SK-N-SH (cell line): ENCODE data around the gene TSHZ2. TPM values are rescaled to one million over a fixed set of nuclear protein-coding genes. Genes with fewer than 3 reads are reported as not detected.

Experiments
- CTCF ChIA-PET: fragments of 300-600, 350-600 bp; formaldehyde crosslinking; extraction: SDS; loops from one replicate; lab custom pipeline; 2021; lab: Yijun Ruan, JAX
- POLR2A ChIA-PET: fragments of 350-600 bp; sonication (Branson Sonifier 250); formaldehyde crosslinking; extraction: SDS; loops from one replicate; lab custom pipeline; 2020; ENCODE audit warnings: antibody characterized with exemption, inconsistent platforms; lab: Yijun Ruan, JAX
- DNase-seq: peaks from one replicate; pipeline ENCODE4 v3.0.0; 2012
- H2AFZ ChIP-seq: fragments of 200-600 bp; sonication (generic); 2 replicates; pipeline ENCODE4 v1.8.1; 2016; ENCODE audit warnings: antibody characterized with exemption, mild to moderate bottlenecking, low read depth
- H3F3A ChIP-seq: fragments of 200-600 bp; sonication (generic); replicated peaks from 2 replicates; pipeline ENCODE3; 2016; ENCODE audit warnings: antibody characterized with exemption, mild to moderate bottlenecking; ENCODE audit not compliant: insufficient read depth
- H3K27ac ChIP-seq, 2 experiments: fragments of 200-500 bp in 1 of 2; fragments of 200-600 bp in 1 of 2; sonication (Bioruptor generic) in 1 of 2; sonication (generic), shearing (Covaris generic) in 1 of 2; 2 replicates each; pipeline versions ENCODE4 v1.5.1 to v1.6.1; 2014 to 2016; ENCODE audit warnings: low read depth in 2 of 2, inconsistent platforms in 1 of 2, low read length in 1 of 2, mild to moderate bottlenecking in 1 of 2, mixed read lengths in 1 of 2
- H3K27me3 ChIP-seq: fragments of 200-600 bp; sonication (generic), shearing (Covaris generic); 2 replicates; pipeline ENCODE4 v1.6.1; 2016; ENCODE audit warnings: mixed run types; ENCODE audit not compliant: insufficient read depth
- H3K36me3 ChIP-seq, 2 experiments: fragments of 200-500 bp in 1 of 2; fragments of 200-600 bp in 1 of 2; sonication (Bioruptor generic) in 1 of 2; sonication (generic) in 1 of 2; replicated peaks in 1 of 2; 2 replicates each; pipeline versions ENCODE3 to v1.5.1; 2014 to 2016; ENCODE audit warnings: low read length in 1 of 2, mild to moderate bottlenecking in 1 of 2; ENCODE audit not compliant: insufficient read depth in 2 of 2, control insufficient read depth in 1 of 2
- H3K4me1 ChIP-seq, 2 experiments: fragments of 200-500 bp in 1 of 2; fragments of 200-600 bp in 1 of 2; sonication (Bioruptor generic) in 1 of 2; sonication (generic), shearing (Covaris generic) in 1 of 2; 2 replicates each; pipeline versions ENCODE4 v1.5.1 to v1.6.1; 2014 to 2016; ENCODE audit warnings: low read depth in 1 of 2, low read length in 1 of 2, mixed run types in 1 of 2; ENCODE audit not compliant: insufficient read depth in 2 of 2, control insufficient read depth in 1 of 2
- H3K4me2 ChIP-seq: fragments of 200-600 bp; sonication (generic), shearing (Covaris generic); 2 replicates; pipeline ENCODE4 v1.6.1; 2017; ENCODE audit warnings: mixed run types
- H3K4me3 ChIP-seq, 2 experiments: fragments of 200-500 bp in 1 of 2; fragments of 200-600 bp in 1 of 2; sonication (Bioruptor generic) in 1 of 2; sonication (generic), shearing (Covaris generic) in 1 of 2; 2 replicates each; pipeline versions ENCODE4 v1.5.1 to v1.8.1; 2014 to 2016; ENCODE audit warnings: low read depth in 2 of 2, inconsistent platforms in 1 of 2, low read length in 1 of 2, mild to moderate bottlenecking in 1 of 2, mixed read lengths in 1 of 2, moderate library complexity in 1 of 2
- H3K79me2 ChIP-seq: fragments of 200-600 bp; sonication (generic); 2 replicates; pipeline ENCODE4 v1.8.1; 2017; ENCODE audit warnings: mild to moderate bottlenecking; ENCODE audit not compliant: insufficient read depth
- H3K9ac ChIP-seq: fragments of 200-600 bp; sonication (generic); 2 replicates; pipeline ENCODE4 v1.6.1; 2017; ENCODE audit warnings: mixed run types
- H3K9me2 ChIP-seq: fragments of 200-600 bp; sonication (generic); 2 replicates; pipeline ENCODE4 v1.6.1; 2017; ENCODE audit warnings: mixed run types
- H3K9me3 ChIP-seq: fragments of 200-600 bp; sonication (generic); 2 replicates; pipeline ENCODE4 v1.6.1; 2017; ENCODE audit warnings: mixed run types, mild to moderate bottlenecking, moderate library complexity
- H4K20me1 ChIP-seq: fragments of 200-600 bp; sonication (generic); 2 replicates; pipeline ENCODE4 v1.6.1; 2017; ENCODE audit warnings: mild to moderate bottlenecking, mixed run types; ENCODE audit not compliant: insufficient read depth
- CHD2 ChIP-seq: fragments of 150-350 bp; IDR thresholded peaks from 2 replicates; pipeline ENCODE4 v1.6.1; 2018; ENCODE audit warnings: low read length; ENCODE audit not compliant: partially characterized antibody
- EP300 ChIP-seq, 2 experiments: IDR thresholded peaks; 2 replicates each; pipeline versions ENCODE4 v1.4.0 to v1.6.1; 2012; ENCODE audit warnings: borderline replicate concordance in 1 of 2, low read depth in 1 of 2, low read length in 1 of 2
- EZH2phosphoT487 ChIP-seq: fragments of 200-600 bp; sonication (generic); IDR thresholded peaks from 2 replicates; pipeline ENCODE4 v1.6.1; 2017; ENCODE audit warnings: low read depth, mixed run types, mild to moderate bottlenecking, antibody characterized with exemption, moderate library complexity, borderline replicate concordance
- FOXJ3 ChIP-seq: sonication (generic); formaldehyde crosslinking; IDR thresholded peaks from 2 replicates; pipeline ENCODE4 v1.5.1; 2020; ENCODE audit warnings: mild to moderate bottlenecking, missing genetic modification reagents
- JUND ChIP-seq: IDR thresholded peaks from 2 replicates; pipeline ENCODE4 v1.4.0; 2012
- POLR2AphosphoS5 ChIP-seq: IDR thresholded peaks from 2 replicates; pipeline ENCODE4 v1.6.1; 2012; ENCODE audit warnings: low read depth, low read length
- RAD21 ChIP-seq: IDR thresholded peaks from 2 replicates; pipeline ENCODE4 v1.6.1; 2012; ENCODE audit warnings: mild to moderate bottlenecking, low read length
- SIN3A ChIP-seq: IDR thresholded peaks from 2 replicates; pipeline ENCODE4 v1.6.1; 2012; ENCODE audit warnings: low read depth, mild to moderate bottlenecking, low read length, moderate library complexity, borderline replicate concordance
- SMC3 ChIP-seq: IDR thresholded peaks from 2 replicates; pipeline ENCODE4 v1.6.1; 2012; ENCODE audit warnings: low read depth, low read length, improper control_type of control experiment
- TAF1 ChIP-seq: IDR thresholded peaks from 2 replicates; pipeline ENCODE4 v1.6.1; 2012; ENCODE audit warnings: low read depth, mild to moderate bottlenecking, low read length, moderate library complexity, borderline replicate concordance
- YY1 ChIP-seq: IDR thresholded peaks from 2 replicates; pipeline ENCODE4 v1.4.0; 2012; ENCODE audit warnings: low read depth, mild to moderate bottlenecking
- WGBS: methylation state at CpG from one replicate; pipeline ENCODE4 v1.1.6; 2017; ENCODE audit warnings: low lambda C conversion rate; 5-methylcytosine and 5-hydroxymethylcytosine counted together
- polyA plus RNA-seq, 3 experiments: library from polyadenylated mRNA; depleted of rRNA; stranded (reverse); fragments of >200 nt; gene quantifications; 2 replicates each; pipeline ENCODE4 v1.2.3, GENCODE V29; 2012
- TF ChIP-seq, protein P1 (sequence below): IDR thresholded peaks from 2 replicates; pipeline ENCODE4 v1.4.0; 2012; ENCODE audit warnings: low read depth, borderline replicate concordance
- TF ChIP-seq, protein P2 (sequence below): IDR thresholded peaks from 2 replicates; pipeline ENCODE4; 2012
- TF ChIP-seq, protein P3 (sequence below): IDR thresholded peaks from 2 replicates; pipeline ENCODE4 v1.4.0; 2012; ENCODE audit warnings: low read depth, borderline replicate concordance
- TF ChIP-seq, protein P4 (sequence below): fragments of 200-600 bp; sonication (generic); IDR thresholded peaks from 2 replicates; pipeline ENCODE4 v1.6.1; 2017; ENCODE audit warnings: antibody characterized with exemption, mild to moderate bottlenecking, moderate library complexity
- TF ChIP-seq, protein P5 (sequence below): IDR thresholded peaks from 2 replicates; pipeline ENCODE4 v1.4.0; 2012; ENCODE audit warnings: low read depth

The TSHZ2 gene
- polyA plus RNA-seq, 1 of the 3 experiments (the other 2 are of a cell fraction) = 0.13 TPM

DNA sequence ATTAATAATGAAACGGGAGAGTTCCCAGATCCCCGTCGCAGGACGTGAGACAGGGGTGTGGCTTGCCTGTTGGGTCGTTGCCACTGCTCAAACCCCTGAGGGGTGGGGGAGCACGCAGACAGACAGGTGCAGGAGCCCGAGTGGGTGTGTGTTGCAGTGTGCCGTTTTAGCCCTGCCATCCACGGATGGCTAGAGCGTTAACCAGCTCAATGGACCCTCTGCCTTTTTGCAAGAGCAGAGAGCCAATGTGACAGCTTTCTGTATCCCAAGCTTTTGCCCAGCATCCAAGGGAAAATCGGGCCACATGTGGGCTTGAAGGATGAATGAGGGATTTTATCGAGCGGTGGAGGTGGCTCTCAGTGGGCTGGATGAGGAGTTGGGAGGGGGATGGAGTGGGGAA is 237.9 kb downstream of the TSHZ2 start (continued):
- TF ChIP-seq, protein P1, sequence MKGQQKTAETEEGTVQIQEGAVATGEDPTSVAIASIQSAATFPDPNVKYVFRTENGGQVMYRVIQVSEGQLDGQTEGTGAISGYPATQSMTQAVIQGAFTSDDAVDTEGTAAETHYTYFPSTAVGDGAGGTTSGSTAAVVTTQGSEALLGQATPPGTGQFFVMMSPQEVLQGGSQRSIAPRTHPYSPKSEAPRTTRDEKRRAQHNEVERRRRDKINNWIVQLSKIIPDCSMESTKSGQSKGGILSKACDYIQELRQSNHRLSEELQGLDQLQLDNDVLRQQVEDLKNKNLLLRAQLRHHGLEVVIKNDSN = no peak
- TF ChIP-seq, protein P2, sequence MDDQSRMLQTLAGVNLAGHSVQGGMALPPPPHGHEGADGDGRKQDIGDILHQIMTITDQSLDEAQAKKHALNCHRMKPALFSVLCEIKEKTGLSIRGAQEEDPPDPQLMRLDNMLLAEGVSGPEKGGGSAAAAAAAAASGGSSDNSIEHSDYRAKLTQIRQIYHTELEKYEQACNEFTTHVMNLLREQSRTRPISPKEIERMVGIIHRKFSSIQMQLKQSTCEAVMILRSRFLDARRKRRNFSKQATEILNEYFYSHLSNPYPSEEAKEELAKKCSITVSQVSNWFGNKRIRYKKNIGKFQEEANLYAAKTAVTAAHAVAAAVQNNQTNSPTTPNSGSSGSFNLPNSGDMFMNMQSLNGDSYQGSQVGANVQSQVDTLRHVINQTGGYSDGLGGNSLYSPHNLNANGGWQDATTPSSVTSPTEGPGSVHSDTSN = no peak

DNA sequence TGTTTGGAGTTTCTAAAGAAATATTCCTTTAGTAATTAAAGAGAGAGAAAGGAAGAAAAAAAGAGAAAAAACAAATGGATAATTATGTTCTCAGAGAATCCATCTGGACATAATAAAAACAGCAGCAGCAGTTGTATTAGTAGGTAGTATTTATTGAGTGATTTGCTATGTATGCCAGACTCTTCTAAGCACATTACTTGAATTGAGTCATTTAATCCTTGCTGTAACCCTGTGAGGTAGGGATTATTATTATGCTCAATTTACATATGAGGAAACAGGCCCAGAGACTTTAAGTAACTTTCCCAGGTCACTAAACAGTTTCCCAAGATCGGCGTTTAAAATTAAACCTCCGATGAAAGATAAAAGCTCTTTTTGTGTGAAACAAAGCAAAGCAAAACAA is 238.8 kb downstream of the TSHZ2 start:
- no peaks in the 10 kb centered on the region for H4K20me1 ChIP-seq
- H3K79me2 ChIP-seq = no peaks in the 10 kb centered on the region
- TF ChIP-seq SIN3A = no peak
- TF ChIP-seq, protein P3, sequence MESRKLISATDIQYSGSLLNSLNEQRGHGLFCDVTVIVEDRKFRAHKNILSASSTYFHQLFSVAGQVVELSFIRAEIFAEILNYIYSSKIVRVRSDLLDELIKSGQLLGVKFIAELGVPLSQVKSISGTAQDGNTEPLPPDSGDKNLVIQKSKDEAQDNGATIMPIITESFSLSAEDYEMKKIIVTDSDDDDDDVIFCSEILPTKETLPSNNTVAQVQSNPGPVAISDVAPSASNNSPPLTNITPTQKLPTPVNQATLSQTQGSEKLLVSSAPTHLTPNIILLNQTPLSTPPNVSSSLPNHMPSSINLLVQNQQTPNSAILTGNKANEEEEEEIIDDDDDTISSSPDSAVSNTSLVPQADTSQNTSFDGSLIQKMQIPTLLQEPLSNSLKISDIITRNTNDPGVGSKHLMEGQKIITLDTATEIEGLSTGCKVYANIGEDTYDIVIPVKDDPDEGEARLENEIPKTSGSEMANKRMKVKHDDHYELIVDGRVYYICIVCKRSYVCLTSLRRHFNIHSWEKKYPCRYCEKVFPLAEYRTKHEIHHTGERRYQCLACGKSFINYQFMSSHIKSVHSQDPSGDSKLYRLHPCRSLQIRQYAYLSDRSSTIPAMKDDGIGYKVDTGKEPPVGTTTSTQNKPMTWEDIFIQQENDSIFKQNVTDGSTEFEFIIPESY = no peak
- TF ChIP-seq EZH2phosphoT487 = no peak
- TF ChIP-seq POLR2AphosphoS5 = no peak
- no peak for TF ChIP-seq YY1
- TF ChIP-seq, protein P4, sequence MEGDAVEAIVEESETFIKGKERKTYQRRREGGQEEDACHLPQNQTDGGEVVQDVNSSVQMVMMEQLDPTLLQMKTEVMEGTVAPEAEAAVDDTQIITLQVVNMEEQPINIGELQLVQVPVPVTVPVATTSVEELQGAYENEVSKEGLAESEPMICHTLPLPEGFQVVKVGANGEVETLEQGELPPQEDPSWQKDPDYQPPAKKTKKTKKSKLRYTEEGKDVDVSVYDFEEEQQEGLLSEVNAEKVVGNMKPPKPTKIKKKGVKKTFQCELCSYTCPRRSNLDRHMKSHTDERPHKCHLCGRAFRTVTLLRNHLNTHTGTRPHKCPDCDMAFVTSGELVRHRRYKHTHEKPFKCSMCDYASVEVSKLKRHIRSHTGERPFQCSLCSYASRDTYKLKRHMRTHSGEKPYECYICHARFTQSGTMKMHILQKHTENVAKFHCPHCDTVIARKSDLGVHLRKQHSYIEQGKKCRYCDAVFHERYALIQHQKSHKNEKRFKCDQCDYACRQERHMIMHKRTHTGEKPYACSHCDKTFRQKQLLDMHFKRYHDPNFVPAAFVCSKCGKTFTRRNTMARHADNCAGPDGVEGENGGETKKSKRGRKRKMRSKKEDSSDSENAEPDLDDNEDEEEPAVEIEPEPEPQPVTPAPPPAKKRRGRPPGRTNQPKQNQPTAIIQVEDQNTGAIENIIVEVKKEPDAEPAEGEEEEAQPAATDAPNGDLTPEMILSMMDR = no peak
- TF ChIP-seq CHD2 = no peak
- TF ChIP-seq FOXJ3 = no peak
- no peak for TF ChIP-seq EP300 (IDR thresholded peaks at IDR 0.05; ENCODE audit: borderline replicate concordance in 1 of 2, low read depth in 1 of 2, low read length in 1 of 2)
- TF ChIP-seq, protein P5, sequence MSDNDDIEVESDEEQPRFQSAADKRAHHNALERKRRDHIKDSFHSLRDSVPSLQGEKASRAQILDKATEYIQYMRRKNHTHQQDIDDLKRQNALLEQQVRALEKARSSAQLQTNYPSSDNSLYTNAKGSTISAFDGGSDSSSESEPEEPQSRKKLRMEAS = no peak
- TF ChIP-seq TAF1 = no peak
- no peak for TF ChIP-seq SMC3
- TF ChIP-seq JUND = no peak
- TF ChIP-seq RAD21 = no peak
- DNase-seq = no peak
- no peaks in the 10 kb centered on the region for H3F3A ChIP-seq
- ChIA-PET CTCF (no interaction called here), POLR2A (no interaction called here)
- no peaks in the 10 kb centered on the region for H3K4me1 ChIP-seq
- 85% methylated on average over 3 of the region's 3 CpGs for WGBS
- no peak overlapping the region for H3K4me3 ChIP-seq
- H3K4me2 ChIP-seq = no peak overlapping the region
- H3K9me3 ChIP-seq = no peaks in the 10 kb centered on the region
- H3K9me2 ChIP-seq = no peaks in the 10 kb centered on the region
- no peak overlapping the region for H3K27ac ChIP-seq
- no peaks in the 10 kb centered on the region for H3K36me3 ChIP-seq
- H3K9ac ChIP-seq = no peak overlapping the region
- H3K27me3 ChIP-seq = no peaks in the 10 kb centered on the region
- no peak overlapping the region for H2AFZ ChIP-seq
